SK-N-SH (cell line): ENCODE data around the gene MRPS26. TPM values are rescaled to one million over a fixed set of nuclear protein-coding genes. Genes with fewer than 3 reads are reported as not detected.

ENCODE experiments used
- CTCF ChIA-PET: fragments of 300-600, 350-600 bp; formaldehyde crosslinking; extraction: SDS; loops from one replicate; lab custom pipeline; 2021; lab: Yijun Ruan, JAX
- POLR2A ChIA-PET: fragments of 350-600 bp; sonication (Branson Sonifier 250); formaldehyde crosslinking; extraction: SDS; loops from one replicate; lab custom pipeline; 2020; ENCODE audit warnings: antibody characterized with exemption, inconsistent platforms; lab: Yijun Ruan, JAX
- DNase-seq: peaks from one replicate; pipeline ENCODE4 v3.0.0; 2012
- H2AFZ ChIP-seq: fragments of 200-600 bp; sonication (generic); 2 replicates; pipeline ENCODE4 v1.8.1; 2016; ENCODE audit warnings: antibody characterized with exemption, mild to moderate bottlenecking, low read depth
- H3F3A ChIP-seq: fragments of 200-600 bp; sonication (generic); replicated peaks from 2 replicates; pipeline ENCODE3; 2016; ENCODE audit warnings: antibody characterized with exemption, mild to moderate bottlenecking; ENCODE audit not compliant: insufficient read depth
- H3K27ac ChIP-seq, 2 experiments: fragments of 200-500 bp in 1 of 2; fragments of 200-600 bp in 1 of 2; sonication (Bioruptor generic) in 1 of 2; sonication (generic), shearing (Covaris generic) in 1 of 2; 2 replicates each; pipeline versions ENCODE4 v1.5.1 to v1.6.1; 2014 to 2016; ENCODE audit warnings: low read depth in 2 of 2, inconsistent platforms in 1 of 2, low read length in 1 of 2, mild to moderate bottlenecking in 1 of 2, mixed read lengths in 1 of 2
- H3K27me3 ChIP-seq: fragments of 200-600 bp; sonication (generic), shearing (Covaris generic); 2 replicates; pipeline ENCODE4 v1.6.1; 2016; ENCODE audit warnings: mixed run types; ENCODE audit not compliant: insufficient read depth
- H3K36me3 ChIP-seq, 2 experiments: fragments of 200-500 bp in 1 of 2; fragments of 200-600 bp in 1 of 2; sonication (Bioruptor generic) in 1 of 2; sonication (generic) in 1 of 2; replicated peaks in 1 of 2; 2 replicates each; pipeline versions ENCODE3 to v1.5.1; 2014 to 2016; ENCODE audit warnings: low read length in 1 of 2, mild to moderate bottlenecking in 1 of 2; ENCODE audit not compliant: insufficient read depth in 2 of 2, control insufficient read depth in 1 of 2
- H3K4me1 ChIP-seq, 2 experiments: fragments of 200-500 bp in 1 of 2; fragments of 200-600 bp in 1 of 2; sonication (Bioruptor generic) in 1 of 2; sonication (generic), shearing (Covaris generic) in 1 of 2; 2 replicates each; pipeline versions ENCODE4 v1.5.1 to v1.6.1; 2014 to 2016; ENCODE audit warnings: low read depth in 1 of 2, low read length in 1 of 2, mixed run types in 1 of 2; ENCODE audit not compliant: insufficient read depth in 2 of 2, control insufficient read depth in 1 of 2
- H3K4me2 ChIP-seq: fragments of 200-600 bp; sonication (generic), shearing (Covaris generic); 2 replicates; pipeline ENCODE4 v1.6.1; 2017; ENCODE audit warnings: mixed run types
- H3K4me3 ChIP-seq, 2 experiments: fragments of 200-500 bp in 1 of 2; fragments of 200-600 bp in 1 of 2; sonication (Bioruptor generic) in 1 of 2; sonication (generic), shearing (Covaris generic) in 1 of 2; 2 replicates each; pipeline versions ENCODE4 v1.5.1 to v1.8.1; 2014 to 2016; ENCODE audit warnings: low read depth in 2 of 2, inconsistent platforms in 1 of 2, low read length in 1 of 2, mild to moderate bottlenecking in 1 of 2, mixed read lengths in 1 of 2, moderate library complexity in 1 of 2
- H3K79me2 ChIP-seq: fragments of 200-600 bp; sonication (generic); 2 replicates; pipeline ENCODE4 v1.8.1; 2017; ENCODE audit warnings: mild to moderate bottlenecking; ENCODE audit not compliant: insufficient read depth
- H3K9ac ChIP-seq: fragments of 200-600 bp; sonication (generic); 2 replicates; pipeline ENCODE4 v1.6.1; 2017; ENCODE audit warnings: mixed run types
- H3K9me2 ChIP-seq: fragments of 200-600 bp; sonication (generic); 2 replicates; pipeline ENCODE4 v1.6.1; 2017; ENCODE audit warnings: mixed run types
- H3K9me3 ChIP-seq: fragments of 200-600 bp; sonication (generic); 2 replicates; pipeline ENCODE4 v1.6.1; 2017; ENCODE audit warnings: mixed run types, mild to moderate bottlenecking, moderate library complexity
- H4K20me1 ChIP-seq: fragments of 200-600 bp; sonication (generic); 2 replicates; pipeline ENCODE4 v1.6.1; 2017; ENCODE audit warnings: mild to moderate bottlenecking, mixed run types; ENCODE audit not compliant: insufficient read depth
- EZH2phosphoT487 ChIP-seq: fragments of 200-600 bp; sonication (generic); IDR thresholded peaks from 2 replicates; pipeline ENCODE4 v1.6.1; 2017; ENCODE audit warnings: low read depth, mixed run types, mild to moderate bottlenecking, antibody characterized with exemption, moderate library complexity, borderline replicate concordance
- FOSL2 ChIP-seq: IDR thresholded peaks from 2 replicates; pipeline ENCODE4 v1.4.0; 2012; ENCODE audit warnings: low read depth, mild to moderate bottlenecking, moderate library complexity, borderline replicate concordance
- FOXJ3 ChIP-seq: sonication (generic); formaldehyde crosslinking; IDR thresholded peaks from 2 replicates; pipeline ENCODE4 v1.5.1; 2020; ENCODE audit warnings: mild to moderate bottlenecking, missing genetic modification reagents
- FOXM1 ChIP-seq: IDR thresholded peaks from 2 replicates; pipeline ENCODE4 v1.4.0; 2012; ENCODE audit warnings: low read depth, mild to moderate bottlenecking
- GABPA ChIP-seq: IDR thresholded peaks from 2 replicates; pipeline ENCODE4 v1.4.0; 2012; ENCODE audit warnings: low read depth, mild to moderate bottlenecking
- GATA2 ChIP-seq: sonication (generic); formaldehyde crosslinking; IDR thresholded peaks from 2 replicates; pipeline ENCODE4 v1.5.0; 2020; ENCODE audit warnings: mild to moderate bottlenecking, missing genetic modification reagents
- MAX ChIP-seq: IDR thresholded peaks from 2 replicates; pipeline ENCODE4 v1.4.0; 2012; ENCODE audit warnings: low read depth
- MEF2A ChIP-seq: IDR thresholded peaks from 2 replicates; pipeline ENCODE4 v1.4.0; 2012; ENCODE audit warnings: low read depth, borderline replicate concordance
- MXI1 ChIP-seq: IDR thresholded peaks from 2 replicates; pipeline ENCODE4 v1.6.1; 2012; ENCODE audit warnings: mild to moderate bottlenecking, low read depth, low read length, improper control_type of control experiment
- NFIC ChIP-seq: IDR thresholded peaks from 2 replicates; pipeline ENCODE4 v1.4.0; 2012; ENCODE audit warnings: borderline replicate concordance
- POLR2AphosphoS5 ChIP-seq: IDR thresholded peaks from 2 replicates; pipeline ENCODE4 v1.6.1; 2012; ENCODE audit warnings: low read depth, low read length
- RAD21 ChIP-seq: IDR thresholded peaks from 2 replicates; pipeline ENCODE4 v1.6.1; 2012; ENCODE audit warnings: mild to moderate bottlenecking, low read length
- REST ChIP-seq: IDR thresholded peaks from 2 replicates; pipeline ENCODE4 v1.6.1; 2012; ENCODE audit warnings: mild to moderate bottlenecking, low read depth, low read length, moderate library complexity
- RFX5 ChIP-seq: IDR thresholded peaks from 2 replicates; pipeline ENCODE4 v1.6.1; 2012; ENCODE audit warnings: mild to moderate bottlenecking, improper control_type of control experiment, low read length
- RXRA ChIP-seq: IDR thresholded peaks from 2 replicates; pipeline ENCODE4 v1.4.0; 2012; ENCODE audit warnings: low read depth, mild to moderate bottlenecking, borderline replicate concordance
- SIN3A ChIP-seq: IDR thresholded peaks from 2 replicates; pipeline ENCODE4 v1.6.1; 2012; ENCODE audit warnings: low read depth, mild to moderate bottlenecking, low read length, moderate library complexity, borderline replicate concordance
- TCF12 ChIP-seq: IDR thresholded peaks from 2 replicates; pipeline ENCODE4 v1.4.0; 2012
- TEAD4 ChIP-seq: IDR thresholded peaks from 2 replicates; pipeline ENCODE4 v1.4.0; 2012; ENCODE audit warnings: mild to moderate bottlenecking, borderline replicate concordance; ENCODE audit not compliant: insufficient read depth
- WGBS: methylation state at CpG from one replicate; pipeline ENCODE4 v1.1.6; 2017; ENCODE audit warnings: low lambda C conversion rate; 5-methylcytosine and 5-hydroxymethylcytosine counted together
- polyA plus RNA-seq, 3 experiments: library from polyadenylated mRNA; depleted of rRNA; stranded (reverse); fragments of >200 nt; gene quantifications; 2 replicates each; pipeline ENCODE4 v1.2.3, GENCODE V29; 2012
- TF ChIP-seq, protein P1 (sequence below): IDR thresholded peaks from 2 replicates; pipeline ENCODE4 v1.4.0; 2012; ENCODE audit warnings: low read depth, borderline replicate concordance
- TF ChIP-seq, protein P2 (sequence below): fragments of 150-350 bp; IDR thresholded peaks from 2 replicates; pipeline ENCODE4 v1.6.1; 2017; ENCODE audit warnings: antibody characterized with exemption, low read length, low read depth, borderline replicate concordance

The MRPS26 gene
- polyA plus RNA-seq, 1 of the 3 experiments (the other 2 are of a cell fraction): 152 TPM

DNA sequence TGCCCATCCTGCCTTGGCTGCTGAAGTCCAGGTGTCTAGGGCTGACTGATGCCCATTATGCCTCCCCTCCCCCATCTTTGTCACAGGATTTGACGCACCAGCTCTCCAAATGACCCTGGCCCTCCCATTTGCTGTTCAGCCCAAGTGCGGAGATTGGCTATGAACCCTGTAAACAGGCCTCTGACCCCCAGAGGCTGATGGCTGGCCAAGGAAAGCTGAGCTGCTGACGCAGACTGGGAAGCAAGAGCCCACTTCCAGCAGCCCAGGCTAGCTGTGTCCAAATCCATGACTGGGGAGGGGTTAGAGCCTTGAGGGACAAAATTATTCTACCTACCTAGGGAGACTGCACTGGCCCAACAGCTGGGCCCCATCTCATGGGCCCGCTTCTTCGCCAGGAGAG lies 3.2 kb upstream of the MRPS26 start:
- Histone ChIP-seq H3K4me3 (no peak overlapping the region), H3K9ac (no peak overlapping the region), H3F3A (peaks cover under 1% of the 10 kb centered on the region), H3K79me2 (peaks cover 16% of the 10 kb centered on the region), H2AFZ (no peak overlapping the region), H3K9me3 (no peaks in the 10 kb centered on the region), H3K27ac (no peak overlapping the region), H4K20me1 (0 out of 2 replicates have a peak, but pooled peaks cover 4% of the 10 kb centered on the region), H3K36me3 (peaks cover 3 to 29% of the 10 kb centered on the region in 2 experiments), H3K27me3 (no peaks in the 10 kb centered on the region), H3K4me2 (no peak overlapping the region), H3K9me2 (no peaks in the 10 kb centered on the region), H3K4me1 (peaks cover 5 to 11% of the 10 kb centered on the region in 2 experiments; a peak in 2 of 4 replicates)
- ChIA-PET CTCF (interaction anchor here (1.3 kb wide), 1 partner anchor 11 kb away, joined by 5 read pairs; no protein-coding TSS in a partner anchor), POLR2A (no interaction called here)
- TF ChIP-seq GABPA (no peak), EZH2phosphoT487 (no peak), TCF12 (no peak), MXI1 (no peak), FOXJ3 (CRISPR knock-in tag) (no peak), RFX5 (no peak), MEF2A (no peak), FOSL2 (no peak), MAX (no peak), GATA2 (CRISPR knock-in tag) (no peak), RXRA (no peak), RAD21 (no peak), TEAD4 (no peak), REST (no peak), FOXM1 (no peak), NFIC (no peak), POLR2AphosphoS5 (no peak), SIN3A (no peak)
- TF ChIP-seq, protein P1, sequence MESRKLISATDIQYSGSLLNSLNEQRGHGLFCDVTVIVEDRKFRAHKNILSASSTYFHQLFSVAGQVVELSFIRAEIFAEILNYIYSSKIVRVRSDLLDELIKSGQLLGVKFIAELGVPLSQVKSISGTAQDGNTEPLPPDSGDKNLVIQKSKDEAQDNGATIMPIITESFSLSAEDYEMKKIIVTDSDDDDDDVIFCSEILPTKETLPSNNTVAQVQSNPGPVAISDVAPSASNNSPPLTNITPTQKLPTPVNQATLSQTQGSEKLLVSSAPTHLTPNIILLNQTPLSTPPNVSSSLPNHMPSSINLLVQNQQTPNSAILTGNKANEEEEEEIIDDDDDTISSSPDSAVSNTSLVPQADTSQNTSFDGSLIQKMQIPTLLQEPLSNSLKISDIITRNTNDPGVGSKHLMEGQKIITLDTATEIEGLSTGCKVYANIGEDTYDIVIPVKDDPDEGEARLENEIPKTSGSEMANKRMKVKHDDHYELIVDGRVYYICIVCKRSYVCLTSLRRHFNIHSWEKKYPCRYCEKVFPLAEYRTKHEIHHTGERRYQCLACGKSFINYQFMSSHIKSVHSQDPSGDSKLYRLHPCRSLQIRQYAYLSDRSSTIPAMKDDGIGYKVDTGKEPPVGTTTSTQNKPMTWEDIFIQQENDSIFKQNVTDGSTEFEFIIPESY: no peak
- TF ChIP-seq, protein P2, sequence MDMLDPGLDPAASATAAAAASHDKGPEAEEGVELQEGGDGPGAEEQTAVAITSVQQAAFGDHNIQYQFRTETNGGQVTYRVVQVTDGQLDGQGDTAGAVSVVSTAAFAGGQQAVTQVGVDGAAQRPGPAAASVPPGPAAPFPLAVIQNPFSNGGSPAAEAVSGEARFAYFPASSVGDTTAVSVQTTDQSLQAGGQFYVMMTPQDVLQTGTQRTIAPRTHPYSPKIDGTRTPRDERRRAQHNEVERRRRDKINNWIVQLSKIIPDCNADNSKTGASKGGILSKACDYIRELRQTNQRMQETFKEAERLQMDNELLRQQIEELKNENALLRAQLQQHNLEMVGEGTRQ: no peak
- DNase-seq: no peak
- 97% methylated on average over 5 of the region's 5 CpGs for WGBS
